Prostate gland (tissue), 2 donors: ENCODE results near the gene NCK1.

Source experiments
- POLR2A ChIP-seq: fragments of 450-650 bp; IDR thresholded peaks from one replicate; pipeline ENCODE4 v1.6.1; 2016; ENCODE audit warnings: antibody characterized with exemption, mild to moderate bottlenecking
- POLR2AphosphoS5 ChIP-seq: sonication (generic); formaldehyde crosslinking; IDR thresholded peaks from one replicate; pipeline ENCODE4 v1.6.1; 2017; ENCODE audit warnings: antibody characterized with exemption
- TF ChIP-seq, protein P1 (sequence below), 4 experiments: fragments of 200-600 bp in 2 of 4; fragments of 450-650 bp in 2 of 4; sonication (generic) in 2 of 4; IDR thresholded peaks; 1 replicate in 3 of 4; 2 replicates in 1 of 4; pipeline ENCODE4 v1.5.1; 2016 to 2019; ENCODE audit warnings: antibody characterized with exemption in 4 of 4, mild to moderate bottlenecking in 2 of 4, moderate library complexity in 2 of 4

DNA sequence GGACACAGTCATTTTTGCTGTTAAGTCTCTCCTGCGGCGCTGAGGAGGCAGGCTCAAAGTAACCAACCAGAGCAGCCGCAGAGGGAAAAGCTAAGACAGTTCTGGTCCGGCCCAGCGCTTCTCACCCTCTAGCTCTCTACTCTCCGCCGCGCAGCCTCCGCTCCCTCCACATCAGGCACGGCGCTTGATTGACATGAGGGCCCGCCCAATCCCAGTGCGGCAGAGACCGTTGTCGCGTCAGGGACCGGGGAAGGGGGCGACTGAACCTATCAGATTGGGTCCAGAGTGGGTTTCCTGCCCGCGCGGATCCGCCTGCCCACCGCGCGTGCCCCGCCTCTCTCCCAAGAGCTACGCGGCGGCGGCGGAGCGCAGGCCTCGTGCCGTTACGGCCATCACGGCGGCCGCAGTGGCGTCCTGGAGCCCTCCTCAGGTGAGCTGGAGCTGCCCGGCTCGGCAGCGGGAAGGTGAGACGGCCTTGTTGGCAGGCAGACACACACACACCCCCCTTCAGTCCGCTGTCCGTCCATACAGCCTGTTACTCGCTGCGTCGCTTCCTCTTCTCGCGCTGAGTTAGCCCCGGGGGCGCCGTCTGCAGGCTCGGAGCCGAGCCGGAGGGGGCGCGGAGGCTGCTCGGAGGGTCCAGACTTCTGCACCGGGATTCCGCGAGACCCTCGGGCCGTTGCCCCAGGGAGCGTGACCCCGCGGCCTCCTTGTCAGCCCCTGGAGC is at the start of gene NCK1:
- TF ChIP-seq, protein P1, sequence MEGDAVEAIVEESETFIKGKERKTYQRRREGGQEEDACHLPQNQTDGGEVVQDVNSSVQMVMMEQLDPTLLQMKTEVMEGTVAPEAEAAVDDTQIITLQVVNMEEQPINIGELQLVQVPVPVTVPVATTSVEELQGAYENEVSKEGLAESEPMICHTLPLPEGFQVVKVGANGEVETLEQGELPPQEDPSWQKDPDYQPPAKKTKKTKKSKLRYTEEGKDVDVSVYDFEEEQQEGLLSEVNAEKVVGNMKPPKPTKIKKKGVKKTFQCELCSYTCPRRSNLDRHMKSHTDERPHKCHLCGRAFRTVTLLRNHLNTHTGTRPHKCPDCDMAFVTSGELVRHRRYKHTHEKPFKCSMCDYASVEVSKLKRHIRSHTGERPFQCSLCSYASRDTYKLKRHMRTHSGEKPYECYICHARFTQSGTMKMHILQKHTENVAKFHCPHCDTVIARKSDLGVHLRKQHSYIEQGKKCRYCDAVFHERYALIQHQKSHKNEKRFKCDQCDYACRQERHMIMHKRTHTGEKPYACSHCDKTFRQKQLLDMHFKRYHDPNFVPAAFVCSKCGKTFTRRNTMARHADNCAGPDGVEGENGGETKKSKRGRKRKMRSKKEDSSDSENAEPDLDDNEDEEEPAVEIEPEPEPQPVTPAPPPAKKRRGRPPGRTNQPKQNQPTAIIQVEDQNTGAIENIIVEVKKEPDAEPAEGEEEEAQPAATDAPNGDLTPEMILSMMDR (IDR thresholded peaks at IDR 0.05) = peak in 3 of 4 experiments; percentile 5 to 44 (median 27)
- TF ChIP-seq POLR2AphosphoS5 (peak; percentile 96), POLR2A (peak; percentile 95)
